Fibroblast of pulmonary artery (primary cell): Measurements from ENCODE around the gene GP2.

Experiments used
- DNase-seq: peaks from one replicate; pipeline ENCODE4 v3.0.0-alpha.2; 2010; ENCODE audit warnings: low read depth
- H3K4me3 ChIP-seq: replicated peaks from 2 replicates; pipeline ENCODE4 v1.5.1; 2011; ENCODE audit warnings: low read depth, mild to moderate bottlenecking, control low read depth, low read length, moderate library complexity
- CTCF ChIP-seq: IDR thresholded peaks from 2 replicates; pipeline ENCODE4 v1.5.1; 2011; ENCODE audit warnings: mild to moderate bottlenecking, control low read depth, low read length, inconsistent platforms; ENCODE audit errors: missing control alignments

The GP2 gene

GRCh38 chr16:20339744-20340143, 12.4 kb upstream of the GP2 start:
- DNase-seq = no peak
- TF ChIP-seq CTCF = no peak
- H3K4me3 ChIP-seq = no peak overlapping the region

GRCh38 chr16:20336955-20337354, 9.6 kb upstream of the GP2 start:
- DNase-seq = no peak
- no peak overlapping the region for H3K4me3 ChIP-seq
- TF ChIP-seq CTCF = no peak

- TF ChIP-seq CTCF = no peak
- H3K4me3 ChIP-seq = no peak overlapping the region
- no peak for DNase-seq
Observed at GRCh38 chr16:20334396-20334795, 7.1 kb upstream of the GP2 start.

- H3K4me3 ChIP-seq = no peak overlapping the region
- no peak for DNase-seq
- TF ChIP-seq CTCF = no peak
Observed at GRCh38 chr16:20333120-20333519, 5.8 kb upstream of the GP2 start.

GRCh38 chr16:20332411-20332810, 5.1 kb upstream of the GP2 start:
- H3K4me3 ChIP-seq = no peak overlapping the region
- no peak for TF ChIP-seq CTCF

GRCh38 chr16:20331635-20332034, 4.3 kb upstream of the GP2 start:
- DNase-seq = no peak
- no peak for TF ChIP-seq CTCF
- H3K4me3 ChIP-seq = no peak overlapping the region

More at GRCh38 chr16:20332411-20332810, 5.1 kb upstream of the GP2 start:
- DNase-seq = no peak

- DNase-seq = no peak
- no peak for TF ChIP-seq CTCF
- H3K4me3 ChIP-seq = no peak overlapping the region
Observed at GRCh38 chr16:20329392-20330138, 2.3 kb upstream of the GP2 start.
